ENCODE measurements around the gene COL10A1.
"Not testable (repeated sequence)": the region's sequence is repeated elsewhere in the genome, so short reads cannot be mapped to it uniquely, and the experiment has no call there.

Gene COL10A1

DNA sequence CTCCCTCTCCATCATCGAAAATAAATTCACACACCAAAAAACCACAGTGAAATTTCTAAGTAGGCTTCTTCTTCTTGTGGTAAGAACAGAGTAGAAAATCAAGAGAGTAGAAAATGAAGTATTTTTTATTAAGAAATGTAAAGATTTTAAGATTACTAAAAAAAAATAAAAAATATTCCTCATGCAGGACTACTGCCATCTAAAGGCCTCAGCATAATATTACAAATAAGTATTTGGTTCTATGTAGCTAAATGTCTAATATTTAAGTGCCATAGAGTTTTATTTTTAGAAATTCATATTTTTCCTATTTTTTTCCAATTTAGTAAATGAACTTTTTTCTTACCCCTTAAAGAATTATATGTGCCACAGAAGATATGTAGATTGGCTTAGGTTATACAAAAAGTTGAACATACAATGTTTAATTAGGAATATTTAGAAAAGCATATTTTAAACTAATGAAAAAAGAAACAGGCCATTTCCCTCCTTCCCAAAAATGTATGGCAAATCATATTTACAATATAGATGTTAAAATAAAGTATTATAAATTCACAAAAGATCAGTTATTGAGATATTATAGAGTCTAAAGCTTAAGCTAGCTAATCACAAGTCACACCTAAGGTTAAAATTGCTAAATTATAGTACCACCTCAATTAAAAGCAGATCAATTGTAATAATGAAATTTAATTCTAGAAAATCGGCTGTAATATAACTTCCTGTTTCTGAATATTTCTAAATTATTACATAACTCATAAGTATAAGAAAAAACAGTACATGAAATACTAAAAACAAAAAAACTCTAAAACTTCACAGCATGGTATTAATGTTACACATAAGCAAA is 28.7 kb downstream of the COL10A1 start:
- Histone ChIP-seq H3K4me3 (ENCODE audit: low read depth, low read length) (no peak overlapping the region), H3K36me3 (ENCODE audit: control insufficient read depth in 2 of 2, insufficient read depth in 1 of 2, low read length in 2 of 2) (peaks cover 0 to 5% of the 10 kb centered on the region in 2 experiments; a peak in 1 of 3 replicates), H3K9me3 (ENCODE audit: control insufficient read depth, insufficient read depth, low read depth, low read length) (no peaks in the 10 kb centered on the region), H3K4me1 (ENCODE audit: control insufficient read depth, insufficient read depth, low read length) (peaks cover 3% of the 10 kb centered on the region; the same call in 1 of the 2 replicates), H3K27ac (ENCODE audit: extremely low read depth, low read depth, low read length) (no peak overlapping the region)
- ChIA-PET CTCF (interaction anchor here (0.6 to 4.1 kb wide), 25 partner anchors 9 to 723 kb away, joined by 3 to 89 read pairs (median 3); no protein-coding TSS in a partner anchor), POLR2A (no interaction called here)
- TF ChIP-seq ZNF654 (tag by site-specific recombination; IDR thresholded peaks at IDR 0.05; ENCODE audit: low read depth) (peak; percentile 42), ZNF664 (tag by site-specific recombination; IDR thresholded peaks at IDR 0.05) (peak; percentile 94), ZNF292 (tag by site-specific recombination; IDR thresholded peaks at IDR 0.05; ENCODE audit: borderline replicate concordance, low read depth) (no peak)

DNA sequence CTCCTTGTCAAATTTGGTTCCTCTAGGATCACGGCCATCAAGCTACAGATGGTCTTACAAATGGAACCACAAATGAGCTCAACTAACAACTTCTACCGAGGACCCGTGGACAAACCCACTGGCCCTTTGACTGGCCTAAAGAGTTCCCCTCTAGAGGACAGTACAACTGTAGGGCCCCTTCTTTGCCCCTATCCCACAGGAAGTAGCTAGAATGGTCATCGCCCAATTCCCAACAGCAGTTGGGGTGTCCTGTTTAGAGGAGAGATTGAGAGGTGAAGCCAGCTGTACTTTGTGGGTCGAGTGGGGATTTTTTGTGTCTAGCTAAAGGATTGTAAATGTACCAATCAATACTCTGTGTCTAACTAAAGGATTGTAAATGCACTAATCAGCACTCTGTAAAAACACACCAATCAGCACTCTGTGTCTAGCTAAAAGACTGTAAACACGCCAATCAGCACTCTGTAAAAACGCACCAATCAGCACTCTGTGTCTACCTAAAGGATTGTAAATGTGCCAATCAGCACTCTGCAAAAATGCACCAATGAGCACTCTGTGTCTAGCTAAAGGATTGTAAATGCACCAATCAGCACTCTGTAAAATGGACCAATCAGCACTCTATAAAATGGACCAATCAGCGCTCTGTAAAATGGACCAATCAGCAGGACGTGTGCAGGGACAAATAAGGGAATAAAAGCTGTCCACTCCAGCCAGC is 29.7 kb downstream of the COL10A1 start:
- POLR2A ChIA-PET; H3K4me1 ChIP-seq (ENCODE audit: control insufficient read depth, insufficient read depth, low read length); H3K27ac ChIP-seq (ENCODE audit: extremely low read depth, low read depth, low read length); H3K4me3 ChIP-seq (ENCODE audit: low read depth, low read length); H3K9me3 ChIP-seq (ENCODE audit: control insufficient read depth, insufficient read depth, low read depth, low read length); H3K36me3 ChIP-seq (ENCODE audit: control insufficient read depth in 2 of 2, insufficient read depth in 1 of 2, low read length in 2 of 2): not testable (repeated sequence)
- TF ChIP-seq SETDB1 (IDR thresholded peaks at IDR 0.05; ENCODE audit: insufficient read length, low read length), result peak; percentile 56
- CTCF ChIA-PET, result interaction anchor here (0.7 to 4.1 kb wide), 19 partner anchors 10 to 696 kb away, joined by 3 to 89 read pairs (median 4); no protein-coding TSS in a partner anchor

DNA sequence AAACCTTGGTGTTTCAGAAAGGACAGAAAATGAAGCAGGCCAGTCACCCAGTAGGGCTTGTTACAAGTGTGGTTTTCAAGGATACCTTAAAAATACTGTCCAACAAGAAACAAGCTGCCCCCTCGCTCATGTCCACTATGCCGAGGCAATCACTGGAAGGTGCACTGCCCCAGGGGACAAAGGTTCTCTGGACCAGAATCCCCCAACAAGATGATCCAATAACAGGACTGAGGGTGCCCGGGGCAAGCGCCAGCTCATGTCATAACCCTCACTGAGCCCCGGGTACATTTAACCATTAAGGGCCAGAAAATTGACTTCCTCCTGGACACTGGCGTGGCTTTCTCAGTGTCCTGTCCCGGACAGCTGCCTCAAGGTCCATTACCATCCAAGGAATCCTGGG is 31.9 kb downstream of the COL10A1 start:
- ChIA-PET POLR2A (no interaction called here), CTCF (no interaction called here)
- no peak for TF ChIP-seq ZNF610 (tag by site-specific recombination; IDR thresholded peaks at IDR 0.05; ENCODE audit: borderline replicate concordance)
- TF ChIP-seq, protein P1, sequence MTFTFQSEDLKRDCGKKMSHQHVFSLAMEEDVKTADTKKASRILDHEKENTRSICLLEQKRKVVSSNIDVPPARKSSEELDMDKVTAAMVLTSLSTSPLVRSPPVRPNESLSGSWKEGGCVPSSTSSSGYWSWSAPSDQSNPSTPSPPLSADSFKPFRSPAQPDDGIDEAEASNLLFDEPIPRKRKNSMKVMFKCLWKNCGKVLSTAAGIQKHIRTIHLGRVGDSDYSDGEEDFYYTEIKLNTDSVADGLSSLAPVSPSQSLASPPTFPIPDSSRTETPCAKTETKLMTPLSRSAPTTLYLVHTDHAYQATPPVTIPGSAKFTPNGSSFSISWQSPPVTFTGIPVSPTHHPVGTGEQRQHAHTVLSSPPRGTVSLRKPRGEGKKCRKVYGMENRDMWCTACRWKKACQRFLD (tag by site-specific recombination; IDR thresholded peaks at IDR 0.05), result no peak
- TF ChIP-seq, protein P2, sequence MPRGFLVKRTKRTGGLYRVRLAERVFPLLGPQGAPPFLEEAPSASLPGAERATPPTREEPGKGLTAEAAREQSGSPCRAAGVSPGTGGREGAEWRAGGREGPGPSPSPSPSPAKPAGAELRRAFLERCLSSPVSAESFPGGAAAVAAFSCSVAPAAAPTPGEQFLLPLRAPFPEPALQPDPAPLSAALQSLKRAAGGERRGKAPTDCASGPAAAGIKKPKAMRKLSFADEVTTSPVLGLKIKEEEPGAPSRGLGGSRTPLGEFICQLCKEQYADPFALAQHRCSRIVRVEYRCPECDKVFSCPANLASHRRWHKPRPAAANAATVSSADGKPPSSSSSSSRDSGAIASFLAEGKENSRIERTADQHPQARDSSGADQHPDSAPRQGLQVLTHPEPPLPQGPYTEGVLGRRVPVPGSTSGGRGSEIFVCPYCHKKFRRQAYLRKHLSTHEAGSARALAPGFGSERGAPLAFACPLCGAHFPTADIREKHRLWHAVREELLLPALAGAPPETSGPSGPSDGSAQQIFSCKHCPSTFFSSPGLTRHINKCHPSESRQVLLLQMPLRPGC (tag by site-specific recombination; IDR thresholded peaks at IDR 0.05), result no peak
- TF ChIP-seq, protein P3, sequence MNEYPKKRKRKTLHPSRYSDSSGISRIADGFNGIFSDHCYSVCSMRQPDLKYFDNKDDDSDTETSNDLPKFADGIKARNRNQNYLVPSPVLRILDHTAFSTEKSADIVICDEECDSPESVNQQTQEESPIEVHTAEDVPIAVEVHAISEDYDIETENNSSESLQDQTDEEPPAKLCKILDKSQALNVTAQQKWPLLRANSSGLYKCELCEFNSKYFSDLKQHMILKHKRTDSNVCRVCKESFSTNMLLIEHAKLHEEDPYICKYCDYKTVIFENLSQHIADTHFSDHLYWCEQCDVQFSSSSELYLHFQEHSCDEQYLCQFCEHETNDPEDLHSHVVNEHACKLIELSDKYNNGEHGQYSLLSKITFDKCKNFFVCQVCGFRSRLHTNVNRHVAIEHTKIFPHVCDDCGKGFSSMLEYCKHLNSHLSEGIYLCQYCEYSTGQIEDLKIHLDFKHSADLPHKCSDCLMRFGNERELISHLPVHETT (tag by site-specific recombination; IDR thresholded peaks at IDR 0.05), result no peak
- TF ChIP-seq, protein P4, sequence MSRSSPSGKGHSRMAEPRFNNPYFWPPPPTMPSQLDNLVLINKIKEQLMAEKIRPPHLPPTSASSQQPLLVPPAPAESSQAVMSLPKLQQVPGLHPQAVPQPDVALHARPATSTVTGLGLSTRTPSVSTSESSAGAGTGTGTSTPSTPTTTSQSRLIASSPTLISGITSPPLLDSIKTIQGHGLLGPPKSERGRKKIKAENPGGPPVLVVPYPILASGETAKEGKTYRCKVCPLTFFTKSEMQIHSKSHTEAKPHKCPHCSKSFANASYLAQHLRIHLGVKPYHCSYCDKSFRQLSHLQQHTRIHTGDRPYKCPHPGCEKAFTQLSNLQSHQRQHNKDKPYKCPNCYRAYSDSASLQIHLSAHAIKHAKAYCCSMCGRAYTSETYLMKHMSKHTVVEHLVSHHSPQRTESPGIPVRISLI (tag by site-specific recombination; IDR thresholded peaks at IDR 0.05), result no peak
- no peak for TF ChIP-seq ZNF23 (tag by site-specific recombination; IDR thresholded peaks at IDR 0.05; ENCODE audit: borderline replicate concordance)
- no peak for TF ChIP-seq ZNF677 (tag by site-specific recombination; IDR thresholded peaks at IDR 0.05)
- no peak for TF ChIP-seq ZNF121 (tag by site-specific recombination; IDR thresholded peaks at IDR 0.05)
- TF ChIP-seq, protein P5, sequence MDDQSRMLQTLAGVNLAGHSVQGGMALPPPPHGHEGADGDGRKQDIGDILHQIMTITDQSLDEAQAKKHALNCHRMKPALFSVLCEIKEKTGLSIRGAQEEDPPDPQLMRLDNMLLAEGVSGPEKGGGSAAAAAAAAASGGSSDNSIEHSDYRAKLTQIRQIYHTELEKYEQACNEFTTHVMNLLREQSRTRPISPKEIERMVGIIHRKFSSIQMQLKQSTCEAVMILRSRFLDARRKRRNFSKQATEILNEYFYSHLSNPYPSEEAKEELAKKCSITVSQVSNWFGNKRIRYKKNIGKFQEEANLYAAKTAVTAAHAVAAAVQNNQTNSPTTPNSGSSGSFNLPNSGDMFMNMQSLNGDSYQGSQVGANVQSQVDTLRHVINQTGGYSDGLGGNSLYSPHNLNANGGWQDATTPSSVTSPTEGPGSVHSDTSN (CRISPR knock-in tag; IDR thresholded peaks at IDR 0.05), result no peak
- TF ChIP-seq BCL11A (tag by site-specific recombination; IDR thresholded peaks at IDR 0.05; ENCODE audit: low read depth), result no peak
- no peak for TF ChIP-seq MEIS1 (CRISPR knock-in tag; IDR thresholded peaks at IDR 0.05; ENCODE audit: borderline replicate concordance)
- TF ChIP-seq, protein P6, sequence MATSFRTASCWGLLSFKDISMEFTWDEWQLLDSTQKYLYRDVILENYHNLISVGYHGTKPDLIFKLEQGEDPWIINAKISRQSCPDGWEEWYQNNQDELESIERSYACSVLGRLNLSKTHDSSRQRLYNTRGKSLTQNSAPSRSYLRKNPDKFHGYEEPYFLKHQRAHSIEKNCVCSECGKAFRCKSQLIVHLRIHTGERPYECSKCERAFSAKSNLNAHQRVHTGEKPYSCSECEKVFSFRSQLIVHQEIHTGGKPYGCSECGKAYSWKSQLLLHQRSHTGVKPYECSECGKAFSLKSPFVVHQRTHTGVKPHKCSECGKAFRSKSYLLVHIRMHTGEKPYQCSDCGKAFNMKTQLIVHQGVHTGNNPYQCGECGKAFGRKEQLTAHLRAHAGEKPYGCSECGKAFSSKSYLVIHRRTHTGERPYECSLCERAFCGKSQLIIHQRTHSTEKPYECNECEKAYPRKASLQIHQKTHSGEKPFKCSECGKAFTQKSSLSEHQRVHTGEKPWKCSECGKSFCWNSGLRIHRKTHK (tag by site-specific recombination; IDR thresholded peaks at IDR 0.05), result no peak
- TF ChIP-seq ZNF837 (tag by site-specific recombination; IDR thresholded peaks at IDR 0.05), result no peak
- no peak for TF ChIP-seq ZNF791 (tag by site-specific recombination; IDR thresholded peaks at IDR 0.05)

More for the DNA sequence above, 31.9 kb downstream of the COL10A1 start:
- Histone ChIP-seq H3K4me1 (ENCODE audit: control insufficient read depth, insufficient read depth, low read length) (no peaks in the 10 kb centered on the region), H3K9me3 (ENCODE audit: control insufficient read depth, insufficient read depth, low read depth, low read length) (no peaks in the 10 kb centered on the region), H3K4me3 (ENCODE audit: low read depth, low read length) (no peak overlapping the region), H3K36me3 (ENCODE audit: control insufficient read depth in 2 of 2, insufficient read depth in 1 of 2, low read length in 2 of 2) (peaks cover 0 to 5% of the 10 kb centered on the region in 2 experiments; a peak in 1 of 3 replicates), H3K27ac (ENCODE audit: extremely low read depth, low read depth, low read length) (no peak overlapping the region)

All from HEK293 (cell line).